ENCODE results near the gene SLC6A12. TPM values are rescaled to one million over a fixed set of nuclear protein-coding genes. Genes with fewer than 3 reads are reported as not detected.
"Not testable (repeated sequence)": the region's sequence is repeated elsewhere in the genome, so short reads cannot be mapped to it uniquely, and the experiment has no call there.

The SLC6A12 gene
- total RNA-seq, 1 experiment from 2014 or later, result not detected

- no peaks in the 10 kb centered on the region for H4K20me1 ChIP-seq (ENCODE audit: insufficient read depth)
- no peak overlapping the region for H3K27ac ChIP-seq
- no TSS peak for BruUV-seq (replicated peaks)
- H3F3A ChIP-seq (ENCODE audit: insufficient read depth, low read depth), result no peaks in the 10 kb centered on the region
- no peaks in the 10 kb centered on the region for H3K9me2 ChIP-seq (ENCODE audit: insufficient read depth)
- H3K4me3 ChIP-seq, result no peak overlapping the region
- no peaks in the 10 kb centered on the region for H3K79me2 ChIP-seq (ENCODE audit: low read depth)
- H3K36me3 ChIP-seq (ENCODE audit: low read depth), result no peaks in the 10 kb centered on the region
- H3K27me3 ChIP-seq (ENCODE audit: insufficient read depth, low read depth), result peaks cover 95% of the 10 kb centered on the region
- H2AFZ ChIP-seq, result no peak overlapping the region
- H3K4me1 ChIP-seq (replicated peaks; ENCODE audit: insufficient read depth), result no peaks in the 10 kb centered on the region
- H3K4me2 ChIP-seq, result no peak overlapping the region
- no peak for TF ChIP-seq EZH2 (IDR thresholded peaks at IDR 0.05; ENCODE audit: low read depth)
- no peak for TF ChIP-seq CTCF (conservative IDR thresholded peaks at IDR 0.05)
- intact Hi-C loops (cut with micrococcal nuclease; ENCODE audit: unreplicated experiment), result no loop called here
- no peak for DNase-seq
- CTCF ChIA-PET, result no interaction called here
- peaks cover 18% of the 10 kb centered on the region for H3K9me3 ChIP-seq (ENCODE audit: insufficient read depth, low read depth)
- POLR2A ChIA-PET (ENCODE audit: unreplicated experiment), result no interaction called here
Measured at GRCh38 chr12:237026-237815, 23.3 kb upstream of the SLC6A12 start.

- Histone ChIP-seq H3K27ac (no peak overlapping the region), H2AFZ (no peak overlapping the region), H4K20me1 (ENCODE audit: insufficient read depth) (no peaks in the 10 kb centered on the region), H3F3A (ENCODE audit: insufficient read depth, low read depth) (no peaks in the 10 kb centered on the region), H3K4me3 (no peak overlapping the region), H3K4me2 (no peak overlapping the region), H3K4me1 (replicated peaks; ENCODE audit: insufficient read depth) (no peaks in the 10 kb centered on the region), H3K27me3 (ENCODE audit: insufficient read depth, low read depth) (peaks cover 95% of the 10 kb centered on the region), H3K36me3 (ENCODE audit: low read depth) (no peaks in the 10 kb centered on the region), H3K9me2 (ENCODE audit: insufficient read depth) (no peaks in the 10 kb centered on the region), H3K9me3 (ENCODE audit: insufficient read depth, low read depth) (peaks cover 18% of the 10 kb centered on the region), H3K79me2 (ENCODE audit: low read depth) (no peaks in the 10 kb centered on the region)
- POLR2A ChIA-PET (ENCODE audit: unreplicated experiment), result no interaction called here
- intact Hi-C loops (cut with micrococcal nuclease; ENCODE audit: unreplicated experiment), result no loop called here
- no peak for DNase-seq
- BruUV-seq (replicated peaks), result no TSS peak
- CTCF ChIA-PET, result no interaction called here
- no peak for TF ChIP-seq CTCF (conservative IDR thresholded peaks at IDR 0.05)
- no peak for TF ChIP-seq EZH2 (IDR thresholded peaks at IDR 0.05; ENCODE audit: low read depth)
Measured at GRCh38 chr12:236445-236844, 22.5 kb upstream of the SLC6A12 start.

- POLR2A ChIA-PET (ENCODE audit: unreplicated experiment); H3K9me2 ChIP-seq (ENCODE audit: insufficient read depth); intact Hi-C loops (cut with micrococcal nuclease; ENCODE audit: unreplicated experiment); DNase-seq; H3K36me3 ChIP-seq (ENCODE audit: low read depth); H2AFZ ChIP-seq; H3F3A ChIP-seq (ENCODE audit: insufficient read depth, low read depth); H3K4me3 ChIP-seq; H4K20me1 ChIP-seq (ENCODE audit: insufficient read depth); H3K4me1 ChIP-seq (replicated peaks; ENCODE audit: insufficient read depth); H3K79me2 ChIP-seq (ENCODE audit: low read depth); H3K27ac ChIP-seq; CTCF ChIA-PET; BruUV-seq (replicated peaks); H3K4me2 ChIP-seq: not testable (repeated sequence)
- H3K9me3 ChIP-seq (ENCODE audit: insufficient read depth, low read depth), result peaks cover 18% of the 10 kb centered on the region
- peaks cover 98% of the 10 kb centered on the region for H3K27me3 ChIP-seq (ENCODE audit: insufficient read depth, low read depth)
Measured at GRCh38 chr12:235967-236366, 22.0 kb upstream of the SLC6A12 start.
